ENCODE results near the gene MRPS25.
A peak's percentile ranks its signal among the peaks of the same experiment; 100 is the strongest.

The MRPS25 gene

DNA sequence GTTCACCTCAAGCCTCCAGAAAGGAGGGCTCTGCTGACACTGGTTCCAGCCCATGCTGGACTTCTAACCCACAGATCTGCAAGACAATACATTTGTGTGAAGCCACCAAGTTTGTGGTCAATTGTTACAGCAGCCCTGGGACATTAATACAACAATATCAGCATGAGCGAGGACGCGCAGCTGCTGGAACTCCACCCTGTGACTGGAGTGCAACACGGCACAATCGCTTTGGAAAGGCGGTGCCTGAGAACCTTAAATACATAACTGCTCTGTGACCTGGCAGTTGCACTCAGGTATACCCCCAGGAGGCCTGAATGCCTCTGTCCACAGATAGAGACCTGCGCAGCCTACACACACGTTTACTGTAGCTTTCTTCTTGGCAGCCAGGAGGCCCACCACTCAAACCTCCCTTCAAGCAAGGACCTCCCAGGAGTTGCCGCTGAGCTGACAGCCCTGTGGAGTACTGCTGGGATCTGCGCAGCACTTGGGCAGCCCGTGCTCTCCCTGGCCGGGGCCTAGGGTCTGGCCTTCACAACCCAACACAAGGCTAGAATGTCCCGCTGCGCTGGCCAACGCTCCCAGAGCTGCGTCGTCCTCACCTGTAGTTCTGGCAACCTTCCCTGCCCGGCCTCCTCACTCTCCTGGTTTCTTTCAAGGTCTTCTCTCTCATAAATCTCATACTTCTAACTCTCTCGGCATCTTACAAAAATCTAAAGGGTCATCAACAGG, 8.3 kb downstream of the MRPS25 start:
- no peak for DNase-seq (ENCODE audit: low read depth, low spot score)
- TF ChIP-seq FOXP2 (optimal IDR thresholded peaks at IDR 0.05; ENCODE audit: control extremely low read depth, extremely low read length, insufficient read depth) = no peak
- TF ChIP-seq POLR2AphosphoS5 (IDR thresholded peaks at IDR 0.05; ENCODE audit: borderline replicate concordance, low read depth, low read length) = no peak
- TF ChIP-seq EZH2 (IDR thresholded peaks at IDR 0.05) = no peak
- Histone ChIP-seq H3K9me3 (ENCODE audit: low read depth, low read length) (no peaks in the 10 kb centered on the region), H3K4me3 (no peak overlapping the region), H3K9ac (ENCODE audit: insufficient read length) (no peak overlapping the region), H3K27ac (no peak overlapping the region), H3K36me3 (ENCODE audit: insufficient read depth, low read length) (peaks cover 15% of the 10 kb centered on the region)

DNA sequence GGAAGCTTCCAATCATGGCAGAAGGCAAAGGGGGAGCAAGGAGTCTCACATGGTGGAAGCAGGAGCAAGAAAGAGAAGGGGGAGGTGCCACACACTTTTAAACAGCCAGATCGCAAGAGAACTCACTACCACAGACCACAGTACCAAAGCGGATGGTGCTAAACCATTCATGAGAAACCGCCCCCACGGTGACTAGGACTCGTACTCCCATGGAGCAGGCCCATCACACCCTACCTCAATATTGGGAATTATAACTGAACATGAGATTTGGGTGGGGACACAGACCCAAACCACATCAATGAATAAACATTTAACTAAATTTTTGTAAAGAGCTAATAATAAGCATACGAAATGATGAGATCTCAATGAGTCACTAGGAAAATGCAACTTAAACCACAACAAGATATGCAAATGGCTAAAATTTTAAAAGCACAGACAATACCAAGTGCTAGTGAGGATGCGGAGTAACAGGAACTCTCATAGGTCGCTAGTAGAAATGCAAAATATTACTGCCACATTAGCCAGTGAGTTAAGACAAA, 10.0 kb downstream of the MRPS25 start:
- Histone ChIP-seq H3K36me3 (ENCODE audit: insufficient read depth, low read length) (peaks cover 22% of the 10 kb centered on the region), H3K27ac (no peak overlapping the region), H3K4me3 (no peak overlapping the region), H3K9ac (ENCODE audit: insufficient read length) (no peak overlapping the region), H3K9me3 (ENCODE audit: low read depth, low read length) (no peaks in the 10 kb centered on the region)
- no peak for TF ChIP-seq FOXP2 (optimal IDR thresholded peaks at IDR 0.05; ENCODE audit: control extremely low read depth, extremely low read length, insufficient read depth)
- DNase-seq (ENCODE audit: low read depth, low spot score) = no peak

- no peak overlapping the region for H3K4me3 ChIP-seq
- peaks cover 27% of the 10 kb centered on the region for H3K36me3 ChIP-seq (ENCODE audit: insufficient read depth, low read length)
- no peak overlapping the region for H3K9ac ChIP-seq (ENCODE audit: insufficient read length)
- DNase-seq (ENCODE audit: low read depth, low spot score) = no peak
- no peaks in the 10 kb centered on the region for H3K9me3 ChIP-seq (ENCODE audit: low read depth, low read length)
- H3K27ac ChIP-seq = no peak overlapping the region
- TF ChIP-seq EZH2 (IDR thresholded peaks at IDR 0.05) (no peak), POLR2AphosphoS5 (IDR thresholded peaks at IDR 0.05; ENCODE audit: borderline replicate concordance, low read depth, low read length) (no peak), FOXP2 (optimal IDR thresholded peaks at IDR 0.05; ENCODE audit: control extremely low read depth, extremely low read length, insufficient read depth) (no peak)
These were observed 11.6 kb downstream of the MRPS25 start for GRCh38 chr3:15053541-15053940.

DNA sequence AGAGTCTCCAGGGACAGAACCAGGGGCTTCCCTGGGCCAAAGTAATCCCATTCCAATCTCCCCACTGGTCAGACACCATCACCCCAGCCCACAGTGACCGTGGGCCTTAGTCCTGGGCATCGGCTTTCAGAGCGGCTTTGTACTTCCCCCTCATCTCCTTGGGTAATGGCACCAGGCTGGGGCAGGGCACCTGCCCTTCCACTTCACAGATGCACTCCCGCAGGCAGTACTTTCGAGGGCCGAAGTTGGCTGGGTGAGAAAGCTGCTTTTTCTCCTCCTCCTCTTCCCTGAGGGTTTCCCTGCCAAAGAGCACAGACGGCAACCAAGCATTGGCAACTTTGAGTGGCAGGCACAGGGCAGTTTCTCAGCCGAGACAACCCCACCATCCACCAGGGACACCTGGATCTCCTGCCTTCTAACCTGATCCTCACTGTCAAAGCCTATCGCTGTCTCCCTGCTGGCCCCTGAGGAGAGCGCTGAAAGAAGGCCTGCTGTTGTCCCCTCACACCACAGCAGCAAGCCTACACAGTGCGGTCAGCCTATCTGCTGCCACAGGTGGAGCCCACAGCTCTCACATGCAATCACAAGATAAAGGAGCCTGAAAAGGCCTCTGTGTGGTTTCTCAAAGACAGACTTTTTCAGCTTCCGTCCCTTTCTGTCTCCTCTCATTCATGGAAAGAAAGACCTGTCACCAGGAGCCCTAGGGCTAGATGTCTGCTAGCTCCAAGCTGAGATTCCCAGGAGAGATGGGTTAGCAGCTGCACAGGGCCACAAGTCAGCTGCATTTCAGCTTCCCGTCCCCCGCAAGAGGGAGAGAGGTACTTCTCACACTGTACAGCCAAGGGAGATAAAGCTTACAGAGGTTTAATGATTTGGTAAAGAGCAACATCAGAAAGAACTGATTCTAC, 12.5 kb downstream of the MRPS25 start:
- TF ChIP-seq EZH2 (IDR thresholded peaks at IDR 0.05) = no peak
- TF ChIP-seq POLR2AphosphoS5 (IDR thresholded peaks at IDR 0.05; ENCODE audit: borderline replicate concordance, low read depth, low read length) = no peak
- no peak for TF ChIP-seq FOXP2 (optimal IDR thresholded peaks at IDR 0.05; ENCODE audit: control extremely low read depth, extremely low read length, insufficient read depth)

GRCh38 chr3:15051531-15051930, 13.6 kb downstream of the MRPS25 start:
- Histone ChIP-seq H3K9ac (ENCODE audit: insufficient read length) (no peak overlapping the region), H3K9me3 (ENCODE audit: low read depth, low read length) (no peaks in the 10 kb centered on the region), H3K27ac (no peak overlapping the region), H3K36me3 (ENCODE audit: insufficient read depth, low read length) (peaks cover 45% of the 10 kb centered on the region), H3K4me3 (no peak overlapping the region)
- TF ChIP-seq EZH2 (IDR thresholded peaks at IDR 0.05) = no peak
- TF ChIP-seq FOXP2 (optimal IDR thresholded peaks at IDR 0.05; ENCODE audit: control extremely low read depth, extremely low read length, insufficient read depth) = no peak
- no peak; the same call in 1 of the 2 replicates for TF ChIP-seq POLR2AphosphoS5 (IDR thresholded peaks at IDR 0.05; ENCODE audit: borderline replicate concordance, low read depth, low read length)
- DNase-seq (ENCODE audit: low read depth, low spot score) = no peak

More for the DNA sequence above, 12.5 kb downstream of the MRPS25 start:
- no peak for DNase-seq (ENCODE audit: low read depth, low spot score)
- Histone ChIP-seq H3K27ac (no peak overlapping the region), H3K4me3 (no peak overlapping the region), H3K36me3 (ENCODE audit: insufficient read depth, low read length) (peaks cover 34% of the 10 kb centered on the region), H3K9me3 (ENCODE audit: low read depth, low read length) (no peaks in the 10 kb centered on the region), H3K9ac (ENCODE audit: insufficient read length) (no peak overlapping the region)

DNA sequence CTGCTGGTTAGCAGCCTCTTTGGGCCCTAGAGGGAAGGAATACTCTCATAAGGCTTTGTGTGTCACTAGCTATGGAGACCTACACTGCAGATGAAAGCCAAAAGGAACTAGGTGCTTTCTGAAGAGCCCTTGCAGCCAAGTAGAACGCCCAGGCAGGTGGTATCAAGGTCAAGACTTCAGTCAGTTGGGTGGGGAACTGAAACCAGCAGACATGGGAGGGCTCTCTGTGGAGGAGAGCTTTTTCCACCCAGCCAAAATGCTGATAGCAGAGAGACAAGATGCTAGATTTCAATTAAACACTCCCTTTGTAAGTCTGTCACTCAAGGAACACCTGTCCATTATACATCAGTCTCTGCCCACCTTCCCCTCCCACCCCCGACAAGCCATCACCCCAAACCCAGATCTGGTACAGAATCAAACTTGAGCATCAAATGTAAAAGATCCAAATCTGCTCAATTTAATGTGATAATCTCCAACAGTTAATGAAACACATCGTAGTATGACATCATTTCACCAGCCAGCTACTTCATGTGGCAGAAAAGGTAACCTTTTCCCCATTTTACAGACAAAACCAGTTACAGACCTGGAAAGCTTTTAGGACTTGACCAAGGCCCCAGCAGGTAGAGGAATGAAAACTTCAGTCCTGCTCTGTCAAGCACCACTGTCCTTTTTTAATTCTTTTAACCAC, 14.6 kb downstream of the MRPS25 start:
- Histone ChIP-seq H3K9me3 (ENCODE audit: low read depth, low read length) (no peaks in the 10 kb centered on the region), H3K9ac (ENCODE audit: insufficient read length) (no peak overlapping the region), H3K36me3 (ENCODE audit: insufficient read depth, low read length) (peaks cover 55% of the 10 kb centered on the region), H3K4me3 (no peak overlapping the region), H3K27ac (no peak overlapping the region)
- TF ChIP-seq EZH2 (IDR thresholded peaks at IDR 0.05) (no peak), POLR2AphosphoS5 (IDR thresholded peaks at IDR 0.05; ENCODE audit: borderline replicate concordance, low read depth, low read length) (no peak), FOXP2 (optimal IDR thresholded peaks at IDR 0.05; ENCODE audit: control extremely low read depth, extremely low read length, insufficient read depth) (no peak)
- no peak for DNase-seq (ENCODE audit: low read depth, low spot score)

DNA sequence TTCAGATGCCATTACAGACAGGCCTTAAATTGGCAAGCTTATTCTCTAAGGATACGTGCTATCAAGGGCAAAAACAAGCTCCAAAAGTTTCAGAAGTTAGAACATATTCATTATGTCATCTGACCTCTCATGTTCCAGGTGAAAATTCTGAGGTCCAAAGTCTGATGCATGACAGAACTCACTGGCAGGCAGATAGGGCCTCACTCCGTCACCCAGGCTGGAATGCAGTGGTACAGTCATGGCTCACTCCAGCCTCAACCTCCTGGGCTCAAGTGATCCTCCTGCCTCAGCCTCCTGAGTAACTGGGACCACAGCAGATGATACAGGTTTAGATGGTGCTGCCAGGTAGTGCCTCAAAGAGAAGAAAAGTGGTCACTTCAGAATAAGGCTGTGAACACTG, 15.5 kb downstream of the MRPS25 start:
- Histone ChIP-seq H3K9ac (ENCODE audit: insufficient read length) (no peak overlapping the region), H3K36me3 (ENCODE audit: insufficient read depth, low read length) (peaks cover 52% of the 10 kb centered on the region), H3K27ac (no peak overlapping the region), H3K9me3 (ENCODE audit: low read depth, low read length) (no peaks in the 10 kb centered on the region), H3K4me3 (no peak overlapping the region)
- no peak for DNase-seq (ENCODE audit: low read depth, low spot score)
- TF ChIP-seq EZH2 (IDR thresholded peaks at IDR 0.05) (no peak), POLR2AphosphoS5 (IDR thresholded peaks at IDR 0.05; ENCODE audit: borderline replicate concordance, low read depth, low read length) (no peak), FOXP2 (optimal IDR thresholded peaks at IDR 0.05; ENCODE audit: control extremely low read depth, extremely low read length, insufficient read depth) (no peak)

DNA sequence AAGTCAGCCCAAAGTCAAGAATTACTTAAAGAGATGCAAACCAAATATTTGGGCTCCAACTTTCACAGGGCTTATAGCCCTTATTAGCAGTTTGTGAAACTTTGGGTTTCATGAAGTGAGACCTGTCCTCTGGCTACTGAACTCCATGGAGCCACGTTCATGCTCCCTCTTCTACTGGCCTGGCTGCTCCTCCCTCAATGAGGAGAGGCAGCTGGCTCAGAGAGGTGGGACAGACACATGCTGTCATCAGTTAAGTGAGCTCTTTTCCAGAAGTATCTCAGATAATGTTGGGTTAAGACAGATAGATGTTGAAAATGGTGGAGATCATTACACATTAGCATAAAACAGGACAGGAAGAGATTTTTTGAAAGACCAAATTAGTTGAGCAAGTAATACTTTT, 19.4 kb downstream of the MRPS25 start:
- Histone ChIP-seq H3K36me3 (ENCODE audit: insufficient read depth, low read length) (peaks cover 62% of the 10 kb centered on the region), H3K9ac (ENCODE audit: insufficient read length) (no peak overlapping the region), H3K27ac (peak overlapping the region; percentile 19; the same call in 1 of the 2 replicates), H3K9me3 (ENCODE audit: low read depth, low read length) (no peaks in the 10 kb centered on the region), H3K4me3 (no peak overlapping the region)
- no peak for TF ChIP-seq EZH2 (IDR thresholded peaks at IDR 0.05)
- TF ChIP-seq POLR2AphosphoS5 (IDR thresholded peaks at IDR 0.05; ENCODE audit: borderline replicate concordance, low read depth, low read length) = no peak
- no peak for TF ChIP-seq FOXP2 (optimal IDR thresholded peaks at IDR 0.05; ENCODE audit: control extremely low read depth, extremely low read length, insufficient read depth)
- no peak for DNase-seq (ENCODE audit: low read depth, low spot score)

Data from SK-N-MC (cell line).